Uterus (tissue), 2 donors: ENCODE data around the gene SNTG2.

Experiments
- CTCF ChIP-seq, 4 experiments: fragments of 200-600 bp in 2 of 4; fragments of 450-650 bp in 2 of 4; sonication (generic) in 2 of 4; IDR thresholded peaks; one replicate each; pipeline ENCODE4 v1.5.1; 2016 to 2019; ENCODE audit warnings: antibody characterized with exemption in 4 of 4, mild to moderate bottlenecking in 2 of 4, moderate library complexity in 1 of 4
- POLR2A ChIP-seq, 2 donors: fragments of 450-650 bp; IDR thresholded peaks; one replicate each; pipeline ENCODE4 v1.6.1; 2016; ENCODE audit warnings: antibody characterized with exemption in 2 of 2, mild to moderate bottlenecking in 1 of 2, moderate library complexity in 1 of 2

DNA sequence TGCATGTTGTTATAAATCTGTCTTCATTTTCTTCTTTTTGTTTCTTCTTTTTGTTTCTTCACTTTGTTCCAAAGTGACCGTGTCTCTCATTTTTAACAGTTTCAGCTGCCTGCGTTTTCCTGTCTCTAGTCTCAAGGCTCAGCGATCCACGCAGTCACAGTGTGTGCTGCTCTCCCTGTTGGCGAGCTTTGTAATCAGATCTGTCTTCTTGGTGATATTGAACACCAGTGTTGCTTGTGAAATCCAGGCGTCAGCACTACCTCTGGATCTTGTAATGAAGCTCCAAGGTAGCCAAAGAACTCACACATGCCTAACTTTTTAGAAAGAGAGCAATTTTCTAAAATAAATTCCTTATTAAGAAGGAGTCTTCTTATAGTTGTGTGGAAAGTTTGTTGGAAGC is 13.2 kb downstream of the SNTG2 start:
- TF ChIP-seq CTCF (IDR thresholded peaks at IDR 0.05) = no peak
- no peak for TF ChIP-seq POLR2A (IDR thresholded peaks at IDR 0.05)
